Kidney (tissue), 14 donors: ENCODE data around the gene NDFIP1. TPM values are rescaled to one million over a fixed set of nuclear protein-coding genes. Genes with fewer than 3 reads are reported as not detected.

ENCODE experiments used
- DNase-seq, 5 donors: peaks; one replicate each; pipeline ENCODE4 v3.0.0-alpha.2; 2013 to 2020
- FAIRE-seq: peaks from 2 replicates; lab custom pipeline; 2012; peaks lifted over from hg19 to GRCh38; lab: Jason Lieb, UNC
- H3K27ac ChIP-seq, 2 donors: one replicate each; pipeline ENCODE4 v1.7.0; 2013; ENCODE audit warnings: low read depth in 2 of 2, low read length in 2 of 2, inconsistent platforms in 1 of 2
- H3K27me3 ChIP-seq: one replicate; pipeline ENCODE4 v1.7.1; 2013; ENCODE audit warnings: low read length, inconsistent platforms; ENCODE audit not compliant: control insufficient read depth, insufficient read depth
- H3K36me3 ChIP-seq, 3 donors: one replicate each; pipeline versions ENCODE4 v1.7.0 to v1.7.1; 2013; ENCODE audit warnings: low read length in 3 of 3, control low read depth in 1 of 3, inconsistent platforms in 1 of 3; ENCODE audit not compliant: insufficient read depth in 3 of 3, control insufficient read depth in 2 of 3
- H3K4me1 ChIP-seq, 3 donors: one replicate each; pipeline versions ENCODE4 v1.7.0 to v1.7.1; 2013; ENCODE audit warnings: low read length in 3 of 3, inconsistent platforms in 1 of 3, low read depth in 1 of 3; ENCODE audit not compliant: control insufficient read depth in 2 of 3, insufficient read depth in 2 of 3
- H3K4me3 ChIP-seq, 3 donors: one replicate each; pipeline versions ENCODE4 v1.7.0 to v1.8.1; 2013; ENCODE audit warnings: low read length in 3 of 3, control low read depth in 1 of 3, inconsistent platforms in 1 of 3
- H3K9ac ChIP-seq, 3 donors: one replicate each; pipeline versions ENCODE4 v1.7.0 to v1.7.1; 2013; ENCODE audit warnings: low read length in 3 of 3, control low read depth in 1 of 3, inconsistent platforms in 1 of 3
- H3K9me3 ChIP-seq, 3 donors: one replicate each; pipeline versions ENCODE4 v1.7.0 to v1.7.1; 2013; ENCODE audit warnings: low read length in 3 of 3, control low read depth in 1 of 3, inconsistent platforms in 1 of 3; ENCODE audit not compliant: control insufficient read depth in 2 of 3, insufficient read depth in 1 of 3
- CTCF ChIP-seq: IDR thresholded peaks from 3 replicates; pipeline ENCODE4 v1.5.1; 2012; ENCODE audit warnings: mild to moderate bottlenecking, moderate library complexity, borderline replicate concordance; ENCODE audit not compliant: insufficient read depth; ENCODE audit errors: extremely low read depth
- intact Hi-C: fragments of 100-400 bp; cut with DNase I; formaldehyde crosslinking; loops from one replicate; pipeline ENCODE4 v1.11.1; 2022
- polyA plus RNA-seq: library from polyadenylated mRNA; stranded (reverse); fragments of 350-450 nt; fragmentation: Illumina TruSeq; extraction: RNeasy Lipid Tissue Mini Kit (QIAGEN cat#74804); gene quantifications from one replicate; pipeline ENCODE4 v1.2.3, GENCODE V29; 2014; ENCODE audit warnings: low read depth, low replicate concordance; ENCODE audit not compliant: insufficient read depth
- total RNA-seq: library from RNA; stranded (reverse); fragmentation: NEBNext Ultra II Directional; extraction: Animal tissue kit (Norgen Biotek cat#: 25700); gene quantifications from one replicate; pipeline ENCODE4 v1.2.1, GENCODE V29; 2021
- donor health status: control.
- donor health status: control.
- donor health status: control.
- donor health status: control.
- donor health status: control.
- donor health status: DM: yes; HTN: yes; CAD: no.
- donor health status: Normal renal cell carcinoma (clear cell type).

Gene NDFIP1
- total and polyA plus RNA-seq, 2 donors from 2014 or later: 92.8 to 107 TPM

GRCh38 chr5:142192286-142193113, 83.9 kb downstream of the NDFIP1 start:
- TF ChIP-seq CTCF: no peak
- peak in 2 of 5 donors; percentile 40 to 52 for DNase-seq
- no peak for FAIRE-seq

GRCh38 chr5:142193114-142193428, 84.5 kb downstream of the NDFIP1 start:
- Histone ChIP-seq H3K9me3 (no peaks in the 10 kb centered on the region), H3K27ac (no peak overlapping the region), H3K4me1 (no peaks in the 10 kb centered on the region), H3K27me3 (no peaks in the 10 kb centered on the region), H3K4me3 (no peak overlapping the region), H3K9ac (no peak overlapping the region), H3K36me3 (no peaks in the 10 kb centered on the region)
- intact Hi-C loops: no loop called here
- FAIRE-seq (no peak), DNase-seq (peak in 1 of 5 donors; percentile 4)
- TF ChIP-seq CTCF: no peak

More at GRCh38 chr5:142192286-142193113, 83.9 kb downstream of the NDFIP1 start:
- no peaks in the 10 kb centered on the region for H3K27me3 ChIP-seq
- H3K4me3 ChIP-seq: no peak overlapping the region
- H3K9ac ChIP-seq: no peak overlapping the region
- H3K4me1 ChIP-seq: no peaks in the 10 kb centered on the region
- no peaks in the 10 kb centered on the region for H3K36me3 ChIP-seq
- H3K9me3 ChIP-seq: no peaks in the 10 kb centered on the region
- intact Hi-C loops: no loop called here
- no peak overlapping the region for H3K27ac ChIP-seq

GRCh38 chr5:142197098-142197497, 88.5 kb downstream of the NDFIP1 start:
- no peak overlapping the region for H3K27ac ChIP-seq
- H3K9ac ChIP-seq: no peak overlapping the region
- no peaks in the 10 kb centered on the region for H3K36me3 ChIP-seq
- intact Hi-C loops: no loop called here
- DNase-seq: peak in 1 of 5 donors; percentile 24
- no peaks in the 10 kb centered on the region for H3K9me3 ChIP-seq
- H3K4me1 ChIP-seq: no peaks in the 10 kb centered on the region
- H3K27me3 ChIP-seq: no peaks in the 10 kb centered on the region
- no peak for FAIRE-seq
- no peak for TF ChIP-seq CTCF
- H3K4me3 ChIP-seq: no peak overlapping the region
